ENCODE data around the gene ALX4. TPM values are rescaled to one million over a fixed set of nuclear protein-coding genes. Genes with fewer than 3 reads are reported as not detected.

Gene ALX4
- total and polyA plus RNA-seq, 9 of the 15 experiments (the other 6 are each of a cell fraction or from before 2014, with no cell fraction given) = 0.07 to 1.2 (median 0.33) TPM

DNA sequence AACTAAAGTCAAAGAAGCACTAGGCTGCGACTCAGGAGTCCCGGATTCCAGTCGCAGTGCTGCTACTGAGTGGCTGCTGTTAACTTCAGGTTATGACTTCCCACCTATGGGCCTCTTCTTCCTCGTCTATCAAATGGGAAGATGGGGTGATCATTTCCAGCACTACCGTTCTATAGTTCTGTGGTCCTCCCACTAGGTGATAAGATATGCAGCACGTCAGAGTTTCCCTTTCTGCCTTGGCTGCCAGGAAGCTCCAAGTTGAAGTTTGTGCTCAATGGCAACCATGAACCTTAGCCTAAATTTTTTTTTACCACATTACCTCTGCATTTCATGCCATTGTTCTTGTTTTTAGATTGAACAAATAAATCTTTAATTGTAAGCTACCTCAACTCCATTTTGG is 38.7 kb downstream of the ALX4 start (continued):
- no peak for TF ChIP-seq YY1 (IDR thresholded peaks at IDR 0.05; ENCODE audit: borderline replicate concordance in 1 of 3, control insufficient read depth in 1 of 3, extremely low read depth in 1 of 3, insufficient read depth in 3 of 3, insufficient read length in 1 of 3, insufficient replicate concordance in 2 of 3, low read depth in 1 of 3, low read length in 2 of 3)
- TF ChIP-seq GTF2A2 (tag; IDR thresholded peaks at IDR 0.05) = no peak
- no peak for TF ChIP-seq SAFB2 (IDR thresholded peaks at IDR 0.05; ENCODE audit: borderline replicate concordance, low read depth, low read length, severe bottlenecking)
- no peak for TF ChIP-seq SNIP1 (IDR thresholded peaks at IDR 0.05; ENCODE audit: low read depth)
- no peak for TF ChIP-seq ILF3 (IDR thresholded peaks at IDR 0.05; ENCODE audit: borderline replicate concordance)
- no peak for TF ChIP-seq ZNF589 (CRISPR knock-in tag; IDR thresholded peaks at IDR 0.05; ENCODE audit: low read depth)
- no peak for TF ChIP-seq SRSF1 (IDR thresholded peaks at IDR 0.05; ENCODE audit: low read depth, low read length)
- TF ChIP-seq ESRRB (CRISPR knock-in tag; IDR thresholded peaks at IDR 0.05; ENCODE audit: borderline replicate concordance) = no peak
- TF ChIP-seq ZZZ3 (IDR thresholded peaks at IDR 0.05) = no peak
- peak; percentile 17 for TF ChIP-seq RBM25 (IDR thresholded peaks at IDR 0.05; ENCODE audit: low read depth, low read length, severe bottlenecking)
- TF ChIP-seq, protein P1, sequence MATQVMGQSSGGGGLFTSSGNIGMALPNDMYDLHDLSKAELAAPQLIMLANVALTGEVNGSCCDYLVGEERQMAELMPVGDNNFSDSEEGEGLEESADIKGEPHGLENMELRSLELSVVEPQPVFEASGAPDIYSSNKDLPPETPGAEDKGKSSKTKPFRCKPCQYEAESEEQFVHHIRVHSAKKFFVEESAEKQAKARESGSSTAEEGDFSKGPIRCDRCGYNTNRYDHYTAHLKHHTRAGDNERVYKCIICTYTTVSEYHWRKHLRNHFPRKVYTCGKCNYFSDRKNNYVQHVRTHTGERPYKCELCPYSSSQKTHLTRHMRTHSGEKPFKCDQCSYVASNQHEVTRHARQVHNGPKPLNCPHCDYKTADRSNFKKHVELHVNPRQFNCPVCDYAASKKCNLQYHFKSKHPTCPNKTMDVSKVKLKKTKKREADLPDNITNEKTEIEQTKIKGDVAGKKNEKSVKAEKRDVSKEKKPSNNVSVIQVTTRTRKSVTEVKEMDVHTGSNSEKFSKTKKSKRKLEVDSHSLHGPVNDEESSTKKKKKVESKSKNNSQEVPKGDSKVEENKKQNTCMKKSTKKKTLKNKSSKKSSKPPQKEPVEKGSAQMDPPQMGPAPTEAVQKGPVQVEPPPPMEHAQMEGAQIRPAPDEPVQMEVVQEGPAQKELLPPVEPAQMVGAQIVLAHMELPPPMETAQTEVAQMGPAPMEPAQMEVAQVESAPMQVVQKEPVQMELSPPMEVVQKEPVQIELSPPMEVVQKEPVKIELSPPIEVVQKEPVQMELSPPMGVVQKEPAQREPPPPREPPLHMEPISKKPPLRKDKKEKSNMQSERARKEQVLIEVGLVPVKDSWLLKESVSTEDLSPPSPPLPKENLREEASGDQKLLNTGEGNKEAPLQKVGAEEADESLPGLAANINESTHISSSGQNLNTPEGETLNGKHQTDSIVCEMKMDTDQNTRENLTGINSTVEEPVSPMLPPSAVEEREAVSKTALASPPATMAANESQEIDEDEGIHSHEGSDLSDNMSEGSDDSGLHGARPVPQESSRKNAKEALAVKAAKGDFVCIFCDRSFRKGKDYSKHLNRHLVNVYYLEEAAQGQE (IDR thresholded peaks at IDR 0.05; ENCODE audit: borderline replicate concordance) = no peak
- TF ChIP-seq, protein P1 (CRISPR knock-in tag; IDR thresholded peaks at IDR 0.05; ENCODE audit: low read depth) = no peak
- 0 out of 2 replicates have a peak, but pooled peaks have one; percentile 17 for TF ChIP-seq GABPA (tag; conservative IDR thresholded peaks at IDR 0.05; ENCODE audit: low read depth)
- TF ChIP-seq GABPB1 (CRISPR knock-in tag; IDR thresholded peaks at IDR 0.05) = no peak
- TF ChIP-seq ZNF778 (CRISPR knock-in tag; IDR thresholded peaks at IDR 0.05) = no peak
- TF ChIP-seq ZNF316 (IDR thresholded peaks at IDR 0.05) = no peak
- no peak for TF ChIP-seq E2F3 (CRISPR knock-in tag; IDR thresholded peaks at IDR 0.05)
- TF ChIP-seq FOSL1 (tag; conservative IDR thresholded peaks at IDR 0.05) = no peak
- no peak for TF ChIP-seq NCOR1 (IDR thresholded peaks at IDR 0.05)
- TF ChIP-seq, protein P2, sequence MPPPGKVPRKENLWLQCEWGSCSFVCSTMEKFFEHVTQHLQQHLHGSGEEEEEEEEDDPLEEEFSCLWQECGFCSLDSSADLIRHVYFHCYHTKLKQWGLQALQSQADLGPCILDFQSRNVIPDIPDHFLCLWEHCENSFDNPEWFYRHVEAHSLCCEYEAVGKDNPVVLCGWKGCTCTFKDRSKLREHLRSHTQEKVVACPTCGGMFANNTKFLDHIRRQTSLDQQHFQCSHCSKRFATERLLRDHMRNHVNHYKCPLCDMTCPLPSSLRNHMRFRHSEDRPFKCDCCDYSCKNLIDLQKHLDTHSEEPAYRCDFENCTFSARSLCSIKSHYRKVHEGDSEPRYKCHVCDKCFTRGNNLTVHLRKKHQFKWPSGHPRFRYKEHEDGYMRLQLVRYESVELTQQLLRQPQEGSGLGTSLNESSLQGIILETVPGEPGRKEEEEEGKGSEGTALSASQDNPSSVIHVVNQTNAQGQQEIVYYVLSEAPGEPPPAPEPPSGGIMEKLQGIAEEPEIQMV (tag; conservative IDR thresholded peaks at IDR 0.05; ENCODE audit: low read depth) = 0 out of 2 replicates have a peak, but pooled peaks have one; percentile 17
- no peak for TF ChIP-seq POLR2H (tag; IDR thresholded peaks at IDR 0.05; ENCODE audit: low read depth)
